ENCODE data around the gene DNER.

The DNER gene

GRCh38 chr2:229528846-229529245 is 185.5 kb downstream of the DNER start:
- no peaks in the 10 kb centered on the region for H3K4me1 ChIP-seq (ENCODE audit: control insufficient read depth in 1 of 2, insufficient read depth in 2 of 2, low read length in 2 of 2)

GRCh38 chr2:229526951-229527350 is 187.4 kb downstream of the DNER start:
- Histone ChIP-seq H2AK5ac (ENCODE audit: low read length) (no peak overlapping the region), H3K18ac (ENCODE audit: low read length) (no peak overlapping the region), H3K79me2 (ENCODE audit: control insufficient read depth, insufficient read depth, low read length, poor library complexity) (no peaks in the 10 kb centered on the region), H3K79me1 (ENCODE audit: low read length) (no peaks in the 10 kb centered on the region), H3K4me1 (ENCODE audit: control insufficient read depth in 1 of 2, insufficient read depth in 2 of 2, low read length in 2 of 2) (no peaks in the 10 kb centered on the region), H4K12ac (ENCODE audit: low read depth, low read length) (no peak overlapping the region), H2BK120ac (ENCODE audit: insufficient read depth, low read length, poor library complexity) (no peak overlapping the region), H2BK5ac (ENCODE audit: low read depth, low read length, poor library complexity) (no peak overlapping the region), H4K8ac (ENCODE audit: low read depth, low read length) (no peak overlapping the region), H3K36me3 (ENCODE audit: control insufficient read depth in 1 of 2, insufficient read depth in 2 of 2, low read length in 2 of 2) (no peaks in the 10 kb centered on the region), H3K27me3 (ENCODE audit: insufficient read depth, low read length) (no peaks in the 10 kb centered on the region), H3K9me3 (ENCODE audit: insufficient read depth, low read depth, low read length) (no peaks in the 10 kb centered on the region), H4K91ac (ENCODE audit: low read depth, low read length) (no peak overlapping the region), H2BK12ac (ENCODE audit: low read length) (no peak overlapping the region), H3K23ac (ENCODE audit: low read length) (no peak overlapping the region), H3K14ac (ENCODE audit: low read length) (no peak overlapping the region), H3K4me2 (ENCODE audit: low read length) (no peak overlapping the region), H3K4me3 (ENCODE audit: low read depth, low read length) (no peak overlapping the region), H3K27ac (ENCODE audit: low read depth, low read length) (no peak overlapping the region), H3K4ac (ENCODE audit: low read depth, low read length) (no peak overlapping the region), H3K9ac (ENCODE audit: low read length) (no peak overlapping the region), H2AFZ (ENCODE audit: insufficient read depth, low read length, poor library complexity) (no peak overlapping the region)
- no CpG with 5 or more reads among the region's 10 CpGs for WGBS (ENCODE audit: extremely low coverage, insufficient coverage, insufficient read length)
- no peak for DNase-seq

More at GRCh38 chr2:229528846-229529245, 185.5 kb downstream of the DNER start:
- H3K27me3 ChIP-seq (ENCODE audit: insufficient read depth, low read length): no peaks in the 10 kb centered on the region
- no peak overlapping the region for H2BK120ac ChIP-seq (ENCODE audit: insufficient read depth, low read length, poor library complexity)
- no peak overlapping the region for H3K23ac ChIP-seq (ENCODE audit: low read length)
- no peak overlapping the region for H3K27ac ChIP-seq (ENCODE audit: low read depth, low read length)
- no peak overlapping the region for H4K91ac ChIP-seq (ENCODE audit: low read depth, low read length)
- no peak overlapping the region for H2BK12ac ChIP-seq (ENCODE audit: low read length)
- H3K4me3 ChIP-seq (ENCODE audit: low read depth, low read length): no peak overlapping the region
- H3K14ac ChIP-seq (ENCODE audit: low read length): no peak overlapping the region
- H3K36me3 ChIP-seq (ENCODE audit: control insufficient read depth in 1 of 2, insufficient read depth in 2 of 2, low read length in 2 of 2): no peaks in the 10 kb centered on the region
- no peak overlapping the region for H2AK5ac ChIP-seq (ENCODE audit: low read length)
- H3K79me2 ChIP-seq (ENCODE audit: control insufficient read depth, insufficient read depth, low read length, poor library complexity): no peaks in the 10 kb centered on the region
- no peak overlapping the region for H2BK5ac ChIP-seq (ENCODE audit: low read depth, low read length, poor library complexity)
- no peak overlapping the region for H3K18ac ChIP-seq (ENCODE audit: low read length)
- H3K9ac ChIP-seq (ENCODE audit: low read length): no peak overlapping the region
- H4K8ac ChIP-seq (ENCODE audit: low read depth, low read length): no peak overlapping the region
- no peak overlapping the region for H3K4me2 ChIP-seq (ENCODE audit: low read length)
- no peak overlapping the region for H4K12ac ChIP-seq (ENCODE audit: low read depth, low read length)
- no CpG with 5 or more reads among the region's 5 CpGs for WGBS (ENCODE audit: extremely low coverage, insufficient coverage, insufficient read length)
- H3K79me1 ChIP-seq (ENCODE audit: low read length): no peaks in the 10 kb centered on the region
- H3K9me3 ChIP-seq (ENCODE audit: insufficient read depth, low read depth, low read length): no peaks in the 10 kb centered on the region
- H3K4ac ChIP-seq (ENCODE audit: low read depth, low read length): no peak overlapping the region
- no peak overlapping the region for H2AFZ ChIP-seq (ENCODE audit: insufficient read depth, low read length, poor library complexity)
- DNase-seq: no peak

GRCh38 chr2:229524799-229525198 is 189.6 kb downstream of the DNER start:
- WGBS (ENCODE audit: extremely low coverage, insufficient coverage, insufficient read length): no CpG with 5 or more reads among the region's 10 CpGs
- Histone ChIP-seq H3K27ac (ENCODE audit: low read depth, low read length) (no peak overlapping the region), H3K14ac (ENCODE audit: low read length) (no peak overlapping the region), H3K23ac (ENCODE audit: low read length) (no peak overlapping the region), H2AK5ac (ENCODE audit: low read length) (no peak overlapping the region), H3K9ac (ENCODE audit: low read length) (no peak overlapping the region), H4K8ac (ENCODE audit: low read depth, low read length) (no peak overlapping the region), H4K12ac (ENCODE audit: low read depth, low read length) (no peak overlapping the region), H3K27me3 (ENCODE audit: insufficient read depth, low read length) (no peaks in the 10 kb centered on the region), H2BK120ac (ENCODE audit: insufficient read depth, low read length, poor library complexity) (no peak overlapping the region), H2BK5ac (ENCODE audit: low read depth, low read length, poor library complexity) (no peak overlapping the region), H3K4me3 (ENCODE audit: low read depth, low read length) (no peak overlapping the region), H3K18ac (ENCODE audit: low read length) (no peak overlapping the region), H4K91ac (ENCODE audit: low read depth, low read length) (no peak overlapping the region), H2AFZ (ENCODE audit: insufficient read depth, low read length, poor library complexity) (no peak overlapping the region), H3K9me3 (ENCODE audit: insufficient read depth, low read depth, low read length) (no peaks in the 10 kb centered on the region), H3K4ac (ENCODE audit: low read depth, low read length) (no peak overlapping the region), H3K4me2 (ENCODE audit: low read length) (no peak overlapping the region), H2BK12ac (ENCODE audit: low read length) (no peak overlapping the region), H3K79me1 (ENCODE audit: low read length) (no peaks in the 10 kb centered on the region), H3K4me1 (ENCODE audit: control insufficient read depth in 1 of 2, insufficient read depth in 2 of 2, low read length in 2 of 2) (no peaks in the 10 kb centered on the region), H3K79me2 (ENCODE audit: control insufficient read depth, insufficient read depth, low read length, poor library complexity) (no peaks in the 10 kb centered on the region), H3K36me3 (ENCODE audit: control insufficient read depth in 1 of 2, insufficient read depth in 2 of 2, low read length in 2 of 2) (no peaks in the 10 kb centered on the region)
- DNase-seq: no peak

- Histone ChIP-seq H3K27ac (ENCODE audit: low read depth, low read length) (no peak overlapping the region), H4K12ac (ENCODE audit: low read depth, low read length) (no peak overlapping the region), H3K4me1 (ENCODE audit: control insufficient read depth in 1 of 2, insufficient read depth in 2 of 2, low read length in 2 of 2) (no peaks in the 10 kb centered on the region), H3K9ac (ENCODE audit: low read length) (no peak overlapping the region), H3K36me3 (ENCODE audit: control insufficient read depth in 1 of 2, insufficient read depth in 2 of 2, low read length in 2 of 2) (no peaks in the 10 kb centered on the region), H2BK5ac (ENCODE audit: low read depth, low read length, poor library complexity) (no peak overlapping the region), H4K8ac (ENCODE audit: low read depth, low read length) (no peak overlapping the region), H2AK5ac (ENCODE audit: low read length) (no peak overlapping the region), H3K79me1 (ENCODE audit: low read length) (no peaks in the 10 kb centered on the region), H3K4ac (ENCODE audit: low read depth, low read length) (no peak overlapping the region), H4K91ac (ENCODE audit: low read depth, low read length) (no peak overlapping the region), H3K14ac (ENCODE audit: low read length) (no peak overlapping the region), H3K23ac (ENCODE audit: low read length) (no peak overlapping the region), H3K18ac (ENCODE audit: low read length) (no peak overlapping the region), H2BK12ac (ENCODE audit: low read length) (no peak overlapping the region), H2BK120ac (ENCODE audit: insufficient read depth, low read length, poor library complexity) (no peak overlapping the region), H3K9me3 (ENCODE audit: insufficient read depth, low read depth, low read length) (no peaks in the 10 kb centered on the region), H3K4me3 (ENCODE audit: low read depth, low read length) (no peak overlapping the region), H3K27me3 (ENCODE audit: insufficient read depth, low read length) (no peaks in the 10 kb centered on the region), H2AFZ (ENCODE audit: insufficient read depth, low read length, poor library complexity) (no peak overlapping the region), H3K4me2 (ENCODE audit: low read length) (no peak overlapping the region), H3K79me2 (ENCODE audit: control insufficient read depth, insufficient read depth, low read length, poor library complexity) (no peaks in the 10 kb centered on the region)
- WGBS (ENCODE audit: extremely low coverage, insufficient coverage, insufficient read length): no CpG with 5 or more reads among the region's 1 CpG
- DNase-seq: no peak
Measured at GRCh38 chr2:229523663-229524062, 190.7 kb downstream of the DNER start.

All from trophoblast cell (in vitro differentiated cells and primary cell).